ENCODE measurements around the gene NUCB2.

GRCh38 chr11:17273668-17274282 is 2.8 kb upstream of the NUCB2 start:
- TF ChIP-seq ZNF235 (CRISPR knock-in tag; IDR thresholded peaks at IDR 0.05; ENCODE audit: borderline replicate concordance) (no peak), UBTF (CRISPR knock-in tag; IDR thresholded peaks at IDR 0.05) (no peak), USF2 (IDR thresholded peaks at IDR 0.05; ENCODE audit: low read depth, low read length) (no peak), USF2 (CRISPR knock-in tag; IDR thresholded peaks at IDR 0.05; ENCODE audit: borderline replicate concordance) (no peak), FOSL2 (CRISPR knock-in tag; IDR thresholded peaks at IDR 0.05) (no peak), REST (IDR thresholded peaks at IDR 0.05; ENCODE audit: borderline replicate concordance in 1 of 2, low read depth in 1 of 2, low read length in 2 of 2) (no peak), CTCF (CRISPR knock-in tag; IDR thresholded peaks at IDR 0.05) (no peak), ZMYM4 (CRISPR knock-in tag; IDR thresholded peaks at IDR 0.05) (no peak), RAD21 (CRISPR knock-in tag; IDR thresholded peaks at IDR 0.05) (no peak), FOXA3 (CRISPR knock-in tag; IDR thresholded peaks at IDR 0.05) (no peak), SIN3A (IDR thresholded peaks at IDR 0.05; ENCODE audit: borderline replicate concordance, low read depth, low read length) (no peak), SP2 (CRISPR knock-in tag; IDR thresholded peaks at IDR 0.05) (no peak), ZNF274 (CRISPR knock-in tag; IDR thresholded peaks at IDR 0.05) (no peak), ZNF747 (CRISPR knock-in tag; IDR thresholded peaks at IDR 0.05; ENCODE audit: borderline replicate concordance) (no peak), KDM1A (CRISPR knock-in tag; IDR thresholded peaks at IDR 0.05) (no peak)
